SK-N-SH treated with all-trans-retinoic acid at 6 μM for 48 hours (cell line): Measurements from ENCODE around the gene CCT6A.
"Not testable (repeated sequence)": the region's sequence is repeated elsewhere in the genome, so short reads cannot be mapped to it uniquely, and the experiment has no call there.

Experiments used
- ATAC-seq: fragments of 200-7000 bp; cut with Tn5 transposase; 3 replicates; pipeline ENCODE4 v1.9.1; 2020; ENCODE audit warnings: mild to moderate bottlenecking, moderate library complexity
- ARNTL ChIP-seq: fragments of 450-650 bp; formaldehyde crosslinking; IDR thresholded peaks from 2 replicates; pipeline ENCODE4 v1.5.0; 2020; ENCODE audit warnings: low read depth, mild to moderate bottlenecking, moderate library complexity, borderline replicate concordance
- BACH2 ChIP-seq: fragments of 250-450 bp; sonication (Bioruptor Pico); IDR thresholded peaks from 2 replicates; pipeline ENCODE4 v1.9.0; 2021; ENCODE audit warnings: mild to moderate bottlenecking, borderline replicate concordance
- CSDC2 ChIP-seq: fragments of 250-450 bp; sonication (Bioruptor Pico); IDR thresholded peaks from 2 replicates; pipeline ENCODE4 v1.5.0; 2020; ENCODE audit warnings: mild to moderate bottlenecking, moderate library complexity
- GLIS3 ChIP-seq: fragments of 250-450 bp; sonication (Bioruptor Pico); IDR thresholded peaks from 2 replicates; pipeline ENCODE4 v1.5.0; 2020; ENCODE audit warnings: mild to moderate bottlenecking, moderate library complexity
- ISL1 ChIP-seq: fragments of 250-450 bp; sonication (Bioruptor Pico); IDR thresholded peaks from 2 replicates; pipeline ENCODE4 v2.1.2; 2022; ENCODE audit warnings: mild to moderate bottlenecking, moderate library complexity
- OSR1 ChIP-seq: fragments of 250-450 bp; sonication (Bioruptor Pico); IDR thresholded peaks from 2 replicates; pipeline ENCODE4 v1.8.0; 2022; ENCODE audit warnings: moderate library complexity, mild to moderate bottlenecking, inconsistent platforms
- PPARA ChIP-seq: fragments of 250-450 bp; sonication (Bioruptor Pico); IDR thresholded peaks from 2 replicates; pipeline ENCODE4 v1.5.0; 2020; ENCODE audit warnings: mild to moderate bottlenecking, borderline replicate concordance
- RARB ChIP-seq: fragments of 250-450 bp; sonication (Bioruptor Pico); IDR thresholded peaks from 2 replicates; pipeline ENCODE4 v1.8.0; 2021; ENCODE audit warnings: mild to moderate bottlenecking, moderate library complexity
- SNAI2 ChIP-seq: fragments of 250-450 bp; sonication (Bioruptor Pico); IDR thresholded peaks from 2 replicates; pipeline ENCODE4 v1.5.0; 2020; ENCODE audit warnings: mild to moderate bottlenecking, moderate library complexity
- TCF4 ChIP-seq: fragments of 250-450 bp; sonication (Bioruptor Pico); IDR thresholded peaks from 2 replicates; pipeline ENCODE4 v1.8.0; 2021; ENCODE audit warnings: mild to moderate bottlenecking, moderate library complexity, borderline replicate concordance
- ZFP30 ChIP-seq: fragments of 450-650 bp; formaldehyde crosslinking; IDR thresholded peaks from 2 replicates; pipeline ENCODE4 v1.5.0; 2022; ENCODE audit warnings: mild to moderate bottlenecking, moderate library complexity
- ZNF8 ChIP-seq: fragments of 450-650 bp; formaldehyde crosslinking; IDR thresholded peaks from 2 replicates; pipeline ENCODE4 v1.5.0; 2020; ENCODE audit warnings: mild to moderate bottlenecking, moderate library complexity
- TF ChIP-seq, protein P1 (sequence below): fragments of 250-450 bp; sonication (Bioruptor Pico); IDR thresholded peaks from 2 replicates; pipeline ENCODE4 v1.8.0; 2020; ENCODE audit warnings: mild to moderate bottlenecking, moderate library complexity, borderline replicate concordance
- TF ChIP-seq, protein P2 (sequence below): fragments of 250-450 bp; sonication (Bioruptor Pico); IDR thresholded peaks from 2 replicates; pipeline ENCODE4 v1.5.1; 2020; ENCODE audit warnings: low read depth, mild to moderate bottlenecking, moderate library complexity
- TF ChIP-seq, protein P3 (sequence below): fragments of 250-450 bp; sonication (Bioruptor Pico); IDR thresholded peaks from 2 replicates; pipeline ENCODE4 v1.8.0; 2021; ENCODE audit warnings: low read depth, mild to moderate bottlenecking, moderate library complexity, borderline replicate concordance
- TF ChIP-seq, protein P4 (sequence below): fragments of 250-450 bp; sonication (Bioruptor Pico); IDR thresholded peaks from 2 replicates; pipeline ENCODE4 v1.5.0; 2020; ENCODE audit warnings: mild to moderate bottlenecking, moderate library complexity

The CCT6A gene

DNA sequence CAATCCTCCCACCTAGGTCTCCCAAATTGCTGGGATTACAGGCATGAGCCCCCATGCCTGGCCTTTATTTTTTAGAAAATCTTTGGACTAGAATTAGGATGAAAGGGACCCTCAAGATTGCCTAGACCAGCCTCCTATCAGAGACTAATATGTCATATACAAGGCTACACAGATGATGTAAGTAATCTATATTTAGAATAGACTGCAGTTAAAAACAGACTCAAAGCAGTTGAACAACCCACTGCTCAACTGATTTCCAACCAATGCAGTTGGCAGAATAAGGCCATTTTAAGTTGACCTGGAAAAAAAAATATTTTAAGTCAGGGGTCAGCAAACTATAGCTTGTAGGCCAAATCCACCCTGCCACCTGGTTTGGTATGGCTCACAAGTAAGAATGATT, 28.1 kb upstream of the CCT6A start:
- no peak for ATAC-seq

DNA sequence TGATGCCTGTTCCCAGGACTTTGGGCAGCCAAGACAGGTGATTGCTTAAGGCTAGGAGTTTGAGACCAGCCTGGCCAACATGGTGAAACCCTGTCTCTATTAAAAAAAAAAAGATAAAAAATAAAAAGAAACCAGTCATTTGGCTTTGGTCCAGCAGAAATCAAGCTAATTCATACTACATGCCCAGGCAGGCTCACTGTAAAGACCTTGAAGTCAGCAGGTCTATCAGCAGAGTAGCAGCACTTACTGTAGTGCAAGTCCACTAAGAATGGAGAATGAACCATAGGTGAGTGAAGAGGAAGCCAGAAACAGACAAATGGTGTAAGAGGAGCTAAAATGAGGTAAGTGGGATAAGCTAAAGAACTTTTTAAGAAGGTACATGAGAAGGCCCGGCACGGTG, 25.0 kb upstream of the CCT6A start:
- TF ChIP-seq ARNTL (CRISPR knock-in tag) (no peak), CSDC2 (CRISPR knock-in tag) (no peak), BACH2 (CRISPR knock-in tag) (no peak), ISL1 (no peak)
- TF ChIP-seq, protein P1, sequence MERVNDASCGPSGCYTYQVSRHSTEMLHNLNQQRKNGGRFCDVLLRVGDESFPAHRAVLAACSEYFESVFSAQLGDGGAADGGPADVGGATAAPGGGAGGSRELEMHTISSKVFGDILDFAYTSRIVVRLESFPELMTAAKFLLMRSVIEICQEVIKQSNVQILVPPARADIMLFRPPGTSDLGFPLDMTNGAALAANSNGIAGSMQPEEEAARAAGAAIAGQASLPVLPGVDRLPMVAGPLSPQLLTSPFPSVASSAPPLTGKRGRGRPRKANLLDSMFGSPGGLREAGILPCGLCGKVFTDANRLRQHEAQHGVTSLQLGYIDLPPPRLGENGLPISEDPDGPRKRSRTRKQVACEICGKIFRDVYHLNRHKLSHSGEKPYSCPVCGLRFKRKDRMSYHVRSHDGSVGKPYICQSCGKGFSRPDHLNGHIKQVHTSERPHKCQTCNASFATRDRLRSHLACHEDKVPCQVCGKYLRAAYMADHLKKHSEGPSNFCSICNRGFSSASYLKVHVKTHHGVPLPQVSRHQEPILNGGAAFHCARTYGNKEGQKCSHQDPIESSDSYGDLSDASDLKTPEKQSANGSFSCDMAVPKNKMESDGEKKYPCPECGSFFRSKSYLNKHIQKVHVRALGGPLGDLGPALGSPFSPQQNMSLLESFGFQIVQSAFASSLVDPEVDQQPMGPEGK (CRISPR knock-in tag): no peak
- TF ChIP-seq, protein P2, sequence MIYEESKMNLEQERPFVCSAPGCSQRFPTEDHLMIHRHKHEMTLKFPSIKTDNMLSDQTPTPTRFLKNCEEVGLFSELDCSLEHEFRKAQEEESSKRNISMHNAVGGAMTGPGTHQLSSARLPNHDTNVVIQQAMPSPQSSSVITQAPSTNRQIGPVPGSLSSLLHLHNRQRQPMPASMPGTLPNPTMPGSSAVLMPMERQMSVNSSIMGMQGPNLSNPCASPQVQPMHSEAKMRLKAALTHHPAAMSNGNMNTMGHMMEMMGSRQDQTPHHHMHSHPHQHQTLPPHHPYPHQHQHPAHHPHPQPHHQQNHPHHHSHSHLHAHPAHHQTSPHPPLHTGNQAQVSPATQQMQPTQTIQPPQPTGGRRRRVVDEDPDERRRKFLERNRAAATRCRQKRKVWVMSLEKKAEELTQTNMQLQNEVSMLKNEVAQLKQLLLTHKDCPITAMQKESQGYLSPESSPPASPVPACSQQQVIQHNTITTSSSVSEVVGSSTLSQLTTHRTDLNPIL (CRISPR knock-in tag): no peak
- no peak for ATAC-seq

More for the DNA sequence above, 28.1 kb upstream of the CCT6A start:
- TF ChIP-seq, protein P3, sequence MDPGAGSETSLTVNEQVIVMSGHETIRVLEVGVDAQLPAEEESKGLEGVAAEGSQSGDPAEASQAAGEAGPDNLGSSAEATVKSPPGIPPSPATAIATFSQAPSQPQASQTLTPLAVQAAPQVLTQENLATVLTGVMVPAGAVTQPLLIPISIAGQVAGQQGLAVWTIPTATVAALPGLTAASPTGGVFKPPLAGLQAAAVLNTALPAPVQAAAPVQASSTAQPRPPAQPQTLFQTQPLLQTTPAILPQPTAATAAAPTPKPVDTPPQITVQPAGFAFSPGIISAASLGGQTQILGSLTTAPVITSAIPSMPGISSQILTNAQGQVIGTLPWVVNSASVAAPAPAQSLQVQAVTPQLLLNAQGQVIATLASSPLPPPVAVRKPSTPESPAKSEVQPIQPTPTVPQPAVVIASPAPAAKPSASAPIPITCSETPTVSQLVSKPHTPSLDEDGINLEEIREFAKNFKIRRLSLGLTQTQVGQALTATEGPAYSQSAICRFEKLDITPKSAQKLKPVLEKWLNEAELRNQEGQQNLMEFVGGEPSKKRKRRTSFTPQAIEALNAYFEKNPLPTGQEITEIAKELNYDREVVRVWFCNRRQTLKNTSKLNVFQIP (CRISPR knock-in tag): no peak
- TF ChIP-seq RARB (CRISPR knock-in tag): no peak
- TF ChIP-seq ZFP30 (CRISPR knock-in tag): no peak
- TF ChIP-seq BACH2 (CRISPR knock-in tag): no peak
- TF ChIP-seq, protein P1 (CRISPR knock-in tag): no peak

DNA sequence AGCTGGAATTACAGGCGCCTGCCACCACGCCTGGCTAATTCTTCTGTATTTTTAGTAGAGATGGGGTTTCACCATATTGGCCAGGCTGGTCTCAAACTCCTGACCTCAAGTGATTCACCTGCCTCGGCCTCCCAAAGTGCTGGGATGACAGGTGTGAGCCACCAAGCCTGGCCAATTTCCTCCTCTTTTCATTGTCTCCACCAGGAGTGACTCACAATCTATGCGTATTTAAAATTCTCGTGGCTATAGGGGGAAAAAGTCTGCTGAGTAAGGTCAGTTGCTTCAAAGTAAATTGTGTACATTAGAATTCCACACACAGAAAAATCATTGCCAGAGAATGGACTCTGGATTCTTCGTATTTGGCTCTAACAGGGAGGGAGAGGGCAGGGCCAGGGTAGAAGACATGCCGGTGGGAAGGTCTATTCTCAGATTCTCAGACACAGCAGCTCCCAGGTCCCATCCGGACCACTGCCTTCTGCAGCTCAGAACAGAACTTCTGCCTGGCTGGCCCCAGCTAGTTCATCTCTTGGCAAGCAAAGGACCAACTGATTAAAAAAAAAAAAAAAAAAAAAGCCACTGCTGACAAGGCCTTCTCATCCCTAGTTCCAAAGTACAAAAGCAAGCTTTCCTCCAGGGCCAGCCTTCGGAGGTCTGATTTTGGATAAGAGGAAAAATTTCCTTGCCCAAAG, 22.5 kb upstream of the CCT6A start:
- no peak for TF ChIP-seq PPARA (CRISPR knock-in tag)
- no peak for TF ChIP-seq ZNF8 (CRISPR knock-in tag)
- no peak for TF ChIP-seq GLIS3 (CRISPR knock-in tag)
- no peak for TF ChIP-seq RARB (CRISPR knock-in tag)
- TF ChIP-seq, protein P4, sequence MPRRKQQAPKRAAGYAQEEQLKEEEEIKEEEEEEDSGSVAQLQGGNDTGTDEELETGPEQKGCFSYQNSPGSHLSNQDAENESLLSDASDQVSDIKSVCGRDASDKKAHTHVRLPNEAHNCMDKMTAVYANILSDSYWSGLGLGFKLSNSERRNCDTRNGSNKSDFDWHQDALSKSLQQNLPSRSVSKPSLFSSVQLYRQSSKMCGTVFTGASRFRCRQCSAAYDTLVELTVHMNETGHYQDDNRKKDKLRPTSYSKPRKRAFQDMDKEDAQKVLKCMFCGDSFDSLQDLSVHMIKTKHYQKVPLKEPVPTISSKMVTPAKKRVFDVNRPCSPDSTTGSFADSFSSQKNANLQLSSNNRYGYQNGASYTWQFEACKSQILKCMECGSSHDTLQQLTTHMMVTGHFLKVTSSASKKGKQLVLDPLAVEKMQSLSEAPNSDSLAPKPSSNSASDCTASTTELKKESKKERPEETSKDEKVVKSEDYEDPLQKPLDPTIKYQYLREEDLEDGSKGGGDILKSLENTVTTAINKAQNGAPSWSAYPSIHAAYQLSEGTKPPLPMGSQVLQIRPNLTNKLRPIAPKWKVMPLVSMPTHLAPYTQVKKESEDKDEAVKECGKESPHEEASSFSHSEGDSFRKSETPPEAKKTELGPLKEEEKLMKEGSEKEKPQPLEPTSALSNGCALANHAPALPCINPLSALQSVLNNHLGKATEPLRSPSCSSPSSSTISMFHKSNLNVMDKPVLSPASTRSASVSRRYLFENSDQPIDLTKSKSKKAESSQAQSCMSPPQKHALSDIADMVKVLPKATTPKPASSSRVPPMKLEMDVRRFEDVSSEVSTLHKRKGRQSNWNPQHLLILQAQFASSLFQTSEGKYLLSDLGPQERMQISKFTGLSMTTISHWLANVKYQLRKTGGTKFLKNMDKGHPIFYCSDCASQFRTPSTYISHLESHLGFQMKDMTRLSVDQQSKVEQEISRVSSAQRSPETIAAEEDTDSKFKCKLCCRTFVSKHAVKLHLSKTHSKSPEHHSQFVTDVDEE (CRISPR knock-in tag): no peak
- TF ChIP-seq, protein P2 (CRISPR knock-in tag): no peak
- TF ChIP-seq OSR1 (CRISPR knock-in tag): no peak
- TF ChIP-seq SNAI2 (CRISPR knock-in tag): no peak
- ATAC-seq: no peak

DNA sequence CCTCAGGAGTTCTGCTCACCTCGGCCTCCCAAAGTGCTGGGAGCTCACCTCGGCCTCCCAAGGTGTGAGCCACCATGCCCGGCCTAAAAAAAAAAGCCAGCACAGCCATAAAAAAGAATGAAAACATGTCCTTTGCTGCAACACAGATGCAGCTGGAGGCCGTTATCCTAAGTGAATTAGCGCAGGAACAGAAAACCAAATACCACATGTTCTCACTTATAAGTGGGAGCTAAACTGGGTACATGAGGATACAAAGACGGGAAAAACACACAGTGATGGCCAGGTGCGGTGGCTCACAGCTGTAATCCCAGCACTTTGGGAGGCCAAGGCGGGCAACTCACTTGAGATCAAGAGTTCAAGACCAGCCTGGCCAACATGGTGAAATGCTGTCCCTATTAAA, 21.2 kb upstream of the CCT6A start:
- no peak for ATAC-seq
- TF ChIP-seq CSDC2 (CRISPR knock-in tag) (no peak), TCF4 (CRISPR knock-in tag) (peak; percentile 84)
- TF ChIP-seq, protein P4 (CRISPR knock-in tag): 0 out of 2 replicates have a peak, but pooled peaks have one; percentile 48

DNA sequence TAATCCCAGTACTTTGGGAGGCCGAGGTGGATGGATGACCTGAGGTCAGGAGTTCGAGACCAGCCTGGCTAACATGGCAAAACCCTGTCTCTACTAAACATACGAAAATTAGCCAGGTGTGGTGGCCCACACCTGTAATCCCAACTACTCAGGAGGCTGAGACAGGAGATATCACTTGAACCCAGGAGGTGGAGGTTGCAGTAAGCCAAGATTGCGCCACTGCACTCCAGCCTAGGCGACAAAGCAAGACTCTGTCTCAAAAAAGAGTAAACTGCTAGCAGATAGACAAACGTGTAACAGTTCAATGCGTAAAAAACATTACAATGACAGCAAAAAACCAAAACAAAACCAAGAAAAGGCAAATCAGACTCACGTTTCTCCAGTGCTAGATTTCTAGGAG, 20.0 kb upstream of the CCT6A start:
- ATAC-seq: not testable (repeated sequence)

DNA sequence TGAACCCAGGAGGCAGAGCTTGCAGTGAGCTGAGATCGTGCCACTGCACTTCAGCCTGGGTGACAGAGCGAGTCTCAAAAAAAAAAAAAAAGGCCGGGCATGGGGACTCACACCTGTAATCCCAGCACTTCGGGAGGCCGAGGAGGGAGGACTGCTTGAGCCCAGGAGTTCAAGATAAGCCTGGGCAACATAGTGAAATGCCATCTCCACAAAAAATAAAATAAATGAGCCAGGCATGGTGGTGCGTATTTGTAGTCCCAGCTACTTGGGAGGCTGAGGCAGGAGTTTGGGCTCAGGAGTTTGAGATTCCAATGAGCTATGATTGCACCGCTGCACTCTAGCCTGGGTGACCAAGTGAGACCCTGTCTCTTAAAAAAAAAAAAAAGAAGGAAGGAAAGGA, 19.0 kb upstream of the CCT6A start:
- not testable (repeated sequence) for ATAC-seq
